ENCODE data around the gene CCDC149.

The CCDC149 gene

DNA sequence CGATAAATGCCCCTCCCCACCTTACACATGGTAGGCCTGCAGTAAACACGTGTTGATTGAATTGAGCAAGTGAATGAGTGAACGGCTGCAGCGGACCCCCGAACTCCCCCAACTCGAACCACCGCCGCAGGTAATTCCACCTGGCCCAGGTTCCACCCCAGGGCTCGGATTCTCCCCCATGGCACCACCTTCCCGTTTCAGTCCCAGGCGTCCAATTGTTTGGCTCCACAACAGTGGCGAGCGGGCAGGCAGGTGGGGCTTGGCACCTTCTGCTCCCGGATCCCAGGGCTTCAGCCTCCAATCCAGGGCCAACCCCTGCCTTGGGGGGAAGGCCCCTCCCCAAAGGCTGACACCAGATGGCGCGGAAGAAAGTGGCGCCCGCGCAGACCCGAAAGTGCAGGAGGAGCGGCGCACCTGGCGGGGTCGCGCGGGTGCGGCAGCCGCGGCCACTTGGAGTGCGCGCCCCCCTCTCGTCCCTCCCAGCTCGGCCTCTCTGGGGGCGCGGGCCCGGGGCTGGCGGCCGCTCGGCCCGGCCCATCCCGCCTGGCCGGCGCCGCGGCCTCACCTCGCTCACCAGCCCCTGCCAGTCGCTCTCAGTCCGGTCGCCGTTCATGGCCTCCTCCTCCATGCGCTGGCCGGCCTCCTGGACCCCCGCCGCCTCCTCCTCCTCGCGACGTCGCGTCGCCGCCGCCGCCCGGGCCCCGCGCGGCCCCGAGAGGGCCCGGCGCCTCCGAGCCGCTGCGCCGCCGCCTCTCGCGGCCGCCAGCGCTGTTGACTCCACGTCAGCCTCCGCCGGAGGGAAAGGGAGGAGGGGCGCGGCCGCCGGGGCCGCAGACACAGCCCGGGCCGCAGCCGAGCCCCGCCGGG is at the start of gene CCDC149:
CCDC149 (minus strand) TSS at position 791 of the 867 bp plus-strand sequence; CDS start at position 613, 178 bp downstream.
- no peak for FAIRE-seq

DNA sequence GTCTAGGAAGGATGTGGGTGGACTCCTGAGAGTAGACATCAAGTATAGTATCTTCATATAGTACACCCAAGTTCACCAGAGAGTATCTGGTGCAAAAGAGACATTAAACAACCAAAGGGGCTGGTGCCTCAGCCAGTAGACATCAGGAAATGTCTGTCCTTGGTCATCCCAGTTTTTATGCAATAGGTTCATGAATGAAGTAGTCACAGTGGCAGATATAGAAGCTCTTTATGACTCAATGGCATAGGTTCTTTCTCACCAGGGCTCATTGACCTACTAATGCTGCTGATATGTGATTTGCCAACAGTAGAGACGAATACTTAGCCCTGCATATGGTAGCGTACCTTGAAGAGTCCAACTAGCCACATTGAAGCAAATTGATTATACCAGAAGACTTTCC is 45.0 kb upstream of the CCDC149 start:
- no peak for FAIRE-seq

DNA sequence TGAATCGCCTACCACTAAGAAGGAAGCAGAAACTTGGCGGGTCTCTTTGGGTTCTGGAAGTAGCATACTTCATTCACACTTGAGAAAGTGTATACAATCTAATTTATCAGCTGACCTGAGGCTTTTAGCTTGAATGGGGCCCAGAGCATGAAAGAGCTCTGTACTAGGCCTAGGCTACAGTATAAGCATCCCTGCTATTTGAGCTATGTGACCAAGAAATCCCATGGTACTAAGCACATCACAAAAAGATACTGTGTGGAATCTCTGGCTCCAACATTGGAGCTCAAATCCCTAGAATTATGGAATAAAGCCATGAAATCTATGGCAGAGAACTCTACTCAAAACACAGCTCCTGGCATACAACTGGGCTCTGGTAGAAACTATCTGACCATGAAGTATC is 43.9 kb upstream of the CCDC149 start:
- no peak for FAIRE-seq

DNA sequence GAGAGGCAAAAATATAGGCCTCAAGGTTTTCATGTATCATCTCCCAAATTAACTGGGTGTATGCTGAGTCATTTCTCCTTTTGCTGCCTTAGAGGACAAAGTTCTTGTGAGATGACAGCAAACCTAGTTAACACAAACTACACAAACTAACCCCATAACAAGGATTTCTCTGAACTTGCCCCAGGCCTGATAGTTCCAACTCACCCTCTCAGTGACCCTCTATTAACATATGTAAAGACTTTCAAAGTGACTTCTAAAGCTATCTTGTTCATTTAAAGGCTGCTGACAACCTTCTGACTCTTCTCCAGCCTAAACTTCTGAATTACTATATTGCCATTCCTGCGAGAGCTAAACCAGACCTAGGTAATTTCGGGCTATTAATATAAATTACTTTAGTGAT is 43.2 kb upstream of the CCDC149 start:
- FAIRE-seq: no peak

DNA sequence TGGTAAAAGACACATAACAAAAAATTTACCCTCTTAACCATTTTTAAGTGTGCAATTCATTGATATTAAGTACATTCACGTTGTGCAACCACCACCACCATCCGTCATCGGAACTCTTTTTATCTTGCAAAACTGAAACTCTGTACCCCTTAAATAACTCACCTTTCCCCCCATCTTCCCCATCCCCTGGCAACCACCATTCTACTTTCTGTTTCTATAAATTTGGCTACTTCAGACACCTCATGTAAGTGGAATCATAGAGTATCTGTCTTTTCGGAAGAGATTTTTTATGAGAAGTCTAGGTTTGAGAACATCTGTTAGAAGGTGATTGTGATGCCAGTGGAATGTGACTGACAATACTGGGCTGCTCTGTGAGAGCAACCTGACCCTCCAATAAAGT is 39.8 kb upstream of the CCDC149 start:
- FAIRE-seq: no peak

DNA sequence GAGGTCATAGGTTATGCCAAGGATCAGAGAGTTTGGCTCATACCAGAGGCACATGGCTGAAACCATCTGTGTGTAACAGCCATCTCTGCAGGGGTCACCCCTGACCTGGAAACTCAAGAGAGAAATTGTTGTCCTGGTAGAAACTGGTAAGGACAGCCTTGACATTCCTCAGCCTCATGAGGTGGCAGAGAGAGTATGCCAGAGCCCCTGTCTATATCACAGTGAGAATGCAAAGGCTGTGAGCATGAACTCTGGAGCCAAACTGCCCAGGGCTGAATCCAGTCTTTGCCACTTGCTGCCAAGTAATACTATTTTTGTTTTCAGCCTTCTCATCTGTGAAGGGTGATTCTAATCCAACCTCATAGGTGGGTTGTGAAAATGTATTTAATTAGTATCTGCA is 37.1 kb upstream of the CCDC149 start:
- no peak for FAIRE-seq

DNA sequence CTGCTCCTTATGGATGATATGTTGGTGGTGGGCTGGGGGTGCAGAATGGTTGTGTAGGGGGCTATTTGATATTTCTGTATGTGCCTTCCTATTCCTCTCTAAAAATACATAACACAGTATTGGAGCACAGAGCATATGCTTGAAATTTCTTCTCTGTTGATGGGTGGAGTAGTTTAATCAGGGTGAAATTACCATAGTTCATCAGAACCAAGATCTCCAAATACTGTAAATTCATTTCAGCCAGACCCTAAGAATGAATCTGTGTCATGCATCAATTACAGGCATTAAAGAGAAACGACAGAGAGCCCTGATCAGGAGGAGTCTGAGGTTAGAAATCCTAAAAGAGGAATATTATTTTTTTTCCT is 25.1 kb upstream of the CCDC149 start:
- no peak for FAIRE-seq

DNA sequence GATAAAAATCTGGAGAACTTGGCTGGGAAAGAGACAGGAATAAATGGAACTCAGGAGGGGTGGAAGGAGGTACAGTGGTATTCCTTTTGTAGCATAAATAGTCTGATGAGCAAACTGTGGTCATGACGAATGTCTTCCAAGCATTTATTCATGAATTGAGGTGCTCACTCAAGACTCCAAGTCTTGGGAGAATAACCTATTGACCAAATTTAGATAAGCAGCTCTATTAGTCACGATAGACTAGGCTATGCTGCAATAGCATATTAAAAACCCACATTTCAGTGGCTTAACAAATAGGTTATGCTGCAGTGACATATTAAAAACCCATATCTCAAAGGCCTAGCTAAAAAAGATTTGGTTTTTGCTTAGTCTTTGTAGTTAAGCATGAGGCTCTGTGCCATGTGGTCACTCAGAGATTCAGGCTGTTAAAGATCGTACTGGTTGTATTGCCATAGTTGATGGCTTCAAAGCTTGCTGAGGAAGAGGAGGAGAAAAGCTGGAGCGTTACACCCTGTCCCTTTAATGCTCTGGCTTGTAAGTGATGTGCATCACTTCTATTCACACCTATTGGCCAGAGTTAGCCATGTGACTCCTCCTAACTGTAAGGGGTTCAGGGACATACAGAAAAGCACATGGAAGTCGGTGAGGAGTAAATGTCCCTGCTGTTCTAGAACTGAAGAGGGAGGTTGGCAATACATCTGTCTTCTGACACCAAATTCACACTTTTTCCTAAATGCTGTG is 24.5 kb upstream of the CCDC149 start:
- no peak for FAIRE-seq

DNA sequence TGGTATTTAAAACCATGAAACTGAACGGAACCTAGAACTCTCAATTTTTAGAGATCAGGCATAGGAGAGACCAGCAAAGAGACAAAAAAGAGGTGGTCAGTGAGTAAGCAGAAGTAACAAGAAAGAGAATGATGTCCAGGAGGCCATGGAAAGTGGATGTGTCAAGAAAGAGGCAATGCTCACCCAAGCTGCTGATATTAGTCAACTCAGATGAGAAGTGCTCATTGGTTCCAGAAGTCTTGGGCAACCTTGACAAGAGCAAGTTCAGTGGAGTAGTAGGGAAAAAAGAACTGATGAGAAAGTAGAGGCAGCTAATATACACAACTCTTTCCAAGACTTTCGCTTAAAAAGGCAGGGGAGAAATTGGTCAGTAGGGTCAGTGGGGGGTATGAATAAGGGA is 23.0 kb upstream of the CCDC149 start:
- no peak for FAIRE-seq

DNA sequence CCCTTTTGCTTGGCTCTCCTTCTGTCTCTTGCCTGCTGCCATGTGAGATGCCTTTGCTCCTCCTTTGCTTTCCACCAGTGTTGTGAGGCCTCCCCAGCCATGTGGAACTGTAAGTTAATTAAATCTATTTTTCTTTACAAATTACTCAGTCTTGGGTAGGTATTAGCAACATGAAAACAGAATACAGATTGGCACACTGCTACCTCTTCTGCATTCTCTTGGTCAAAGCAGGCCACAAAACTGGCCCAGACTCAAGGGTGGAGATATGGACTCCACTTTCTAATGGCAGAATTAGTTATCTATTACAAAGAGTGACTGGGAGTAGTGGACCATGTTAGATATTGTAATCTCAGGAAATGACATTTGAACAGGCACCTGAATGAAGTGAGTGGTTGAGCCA is 21.5 kb upstream of the CCDC149 start:
- no peak for FAIRE-seq

DNA sequence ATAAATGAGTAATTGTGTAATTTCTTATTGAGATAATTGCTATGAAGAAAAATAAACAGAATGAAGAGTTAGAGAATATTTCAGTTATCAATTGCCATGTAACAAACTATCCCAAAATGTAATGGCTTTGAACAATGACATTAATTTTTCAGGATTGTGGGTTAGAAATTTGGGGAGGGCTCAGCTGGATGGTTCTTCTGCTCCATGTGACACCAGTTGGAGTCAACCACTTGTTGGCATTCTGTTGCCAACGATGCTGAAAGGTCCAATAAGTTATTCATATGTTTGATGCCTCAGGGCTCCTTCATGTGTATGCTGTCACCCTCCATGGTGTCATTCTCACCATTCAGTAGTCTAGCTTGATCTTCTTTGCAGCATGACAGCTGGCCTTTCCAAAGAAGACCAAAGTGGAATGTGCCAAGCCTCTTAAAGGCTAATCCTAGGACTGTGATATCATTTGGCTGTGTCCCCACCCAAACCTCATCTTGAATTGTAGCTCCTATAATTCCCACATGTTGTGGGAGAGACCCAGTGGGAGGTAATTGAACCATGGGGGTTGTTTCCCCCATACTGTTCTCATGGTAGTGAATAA is 20.9 kb upstream of the CCDC149 start:
- FAIRE-seq: no peak

DNA sequence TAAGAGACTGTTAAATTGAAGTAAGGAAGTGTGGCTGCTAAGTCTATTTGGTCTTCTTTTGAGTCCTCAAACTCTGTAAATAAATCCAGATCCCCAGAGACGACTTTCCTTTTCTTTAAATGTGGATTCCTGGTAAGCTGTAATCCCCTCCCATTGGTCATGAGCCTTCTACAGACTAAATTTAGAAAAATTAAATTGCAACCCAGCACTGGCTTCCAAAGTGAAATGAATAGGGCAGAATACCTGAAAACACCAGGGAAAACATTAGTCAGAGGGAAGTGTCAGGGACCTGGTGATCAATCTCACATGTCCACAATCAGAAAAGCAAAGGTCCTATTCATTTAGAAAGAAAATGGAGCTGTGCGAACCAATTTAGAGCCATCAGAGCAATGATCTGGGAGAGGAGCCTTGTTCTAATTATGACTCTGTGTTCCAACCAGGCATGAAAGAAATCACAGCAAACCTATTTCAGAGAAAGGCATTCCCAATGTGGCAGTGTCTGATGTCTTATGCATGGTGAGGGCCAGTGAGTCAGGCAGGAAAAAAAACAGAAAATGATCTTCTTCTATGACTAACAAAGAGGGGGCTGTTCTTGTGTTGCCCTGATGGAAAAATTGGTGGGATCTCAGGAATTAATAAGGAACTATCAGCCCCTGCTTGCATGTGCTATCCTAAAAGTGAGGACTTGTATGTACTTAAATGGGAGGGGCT is 19.8 kb upstream of the CCDC149 start:
- no peak for FAIRE-seq

DNA sequence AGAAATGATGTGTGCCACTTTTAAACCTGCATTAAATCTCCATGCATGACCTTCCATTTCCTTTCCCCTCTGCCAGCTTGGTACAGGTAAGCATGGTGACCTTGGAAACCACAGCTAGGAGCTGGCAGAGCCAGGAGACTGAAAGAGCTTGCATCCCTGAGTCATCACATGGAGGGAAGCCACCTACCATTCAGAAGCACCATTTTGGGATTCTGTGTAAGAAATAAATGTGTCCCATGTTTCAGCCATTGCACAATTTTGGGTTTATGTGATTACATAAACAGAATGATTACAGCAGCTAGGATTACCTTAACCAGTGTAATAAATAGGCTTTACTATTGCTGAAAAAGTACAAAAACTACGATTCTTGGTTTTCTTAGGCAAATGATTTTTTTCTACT is 17.3 kb upstream of the CCDC149 start:
- no peak for FAIRE-seq

DNA sequence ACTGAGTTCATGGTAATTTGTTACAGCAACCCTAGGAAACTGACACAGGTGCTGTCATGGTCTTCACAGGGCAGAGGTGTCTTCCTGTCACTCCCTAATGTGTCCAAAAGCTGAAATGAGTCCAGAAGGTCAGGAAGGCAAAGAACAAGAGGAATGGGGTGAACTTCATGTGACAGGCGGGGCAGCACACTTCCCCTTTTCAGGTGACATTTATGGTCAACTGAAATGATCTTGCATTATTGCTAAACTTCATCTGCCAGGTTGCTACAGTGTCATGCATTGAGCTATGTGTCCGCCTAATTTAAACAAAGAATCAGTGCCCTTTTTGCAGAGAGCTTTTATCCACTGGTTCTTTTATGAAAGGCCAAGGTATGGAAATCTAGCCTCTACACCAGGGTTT is 15.9 kb upstream of the CCDC149 start:
- no peak for FAIRE-seq

DNA sequence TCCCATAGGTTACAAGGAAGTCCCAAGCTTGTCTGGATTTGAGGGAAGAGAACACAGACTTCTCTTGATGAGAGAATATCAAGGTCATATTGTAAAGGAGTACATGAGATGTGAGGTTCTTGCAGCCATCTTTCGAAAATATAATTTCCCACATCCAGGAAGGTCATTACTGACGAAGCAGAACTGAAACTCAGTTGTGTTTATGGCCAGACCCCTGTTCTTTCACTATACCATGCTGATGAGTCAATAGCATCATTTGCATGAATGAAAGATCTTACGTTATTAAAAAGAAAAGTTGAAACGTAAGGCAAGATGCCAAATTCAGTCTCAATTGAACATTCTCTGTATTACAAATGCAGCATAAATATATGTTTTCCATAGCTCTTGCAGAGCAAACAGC is 14.2 kb upstream of the CCDC149 start:
- no peak for FAIRE-seq

DNA sequence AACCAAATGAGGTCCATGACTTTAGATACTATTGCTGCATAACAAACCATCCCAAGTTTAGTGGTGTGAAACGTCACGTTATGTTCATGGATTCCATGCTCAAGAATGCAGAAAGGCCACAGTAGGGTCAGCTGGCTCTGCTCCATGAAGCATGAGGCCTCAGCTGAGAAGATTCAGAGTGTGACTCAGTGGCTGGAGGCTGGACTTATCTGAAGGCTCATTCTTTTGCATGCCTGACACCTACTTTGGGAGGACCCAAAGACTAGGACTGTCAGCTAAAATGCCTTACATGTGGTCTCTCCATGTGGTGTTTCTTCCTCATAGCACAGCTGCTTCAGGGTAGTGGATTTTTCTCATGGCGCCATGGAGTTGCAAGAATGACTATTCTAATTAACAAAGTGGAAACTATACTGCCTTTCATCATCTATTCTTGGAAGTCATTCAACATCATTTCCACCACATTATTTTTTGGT is 11.5 kb upstream of the CCDC149 start:
- no peak for FAIRE-seq

DNA sequence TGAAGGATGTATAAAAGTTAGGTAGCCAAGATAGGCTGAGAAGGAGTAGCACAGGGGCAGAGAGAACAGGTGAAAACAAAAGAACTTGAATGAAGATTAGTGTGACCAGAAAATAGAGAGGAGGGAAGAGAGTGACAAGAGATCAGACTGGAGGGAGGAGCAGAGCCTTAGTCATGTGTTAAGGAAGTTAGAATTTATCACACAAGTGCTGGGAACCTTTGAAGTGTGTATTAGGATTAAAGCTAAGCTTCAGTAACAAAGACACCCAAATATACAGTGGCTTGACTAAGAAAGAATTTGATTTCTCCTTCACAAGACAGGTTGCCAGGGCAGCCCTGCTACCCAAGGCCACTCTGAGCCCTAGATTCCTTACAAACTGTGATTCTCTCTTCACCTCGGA is 10.7 kb upstream of the CCDC149 start:
- no peak for FAIRE-seq

DNA sequence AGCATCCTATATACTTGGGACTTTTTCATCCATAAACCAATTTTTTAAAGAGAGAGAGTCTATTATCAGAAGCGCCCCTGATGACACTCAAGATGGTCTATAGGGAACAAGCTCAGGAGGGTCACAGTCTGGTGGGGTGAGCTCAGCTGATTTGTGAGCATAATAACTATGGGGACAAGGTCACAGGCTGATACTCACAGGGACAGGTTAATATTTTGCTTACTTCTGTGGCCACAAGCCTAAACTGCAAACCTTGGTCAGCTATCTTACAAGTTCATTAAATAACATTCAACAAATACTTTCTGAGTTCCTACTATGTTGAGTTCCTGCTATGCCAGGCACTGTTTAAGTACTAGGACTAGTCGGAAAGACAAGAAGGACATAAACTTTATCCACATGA is 10.2 kb upstream of the CCDC149 start:
- no peak for FAIRE-seq

DNA sequence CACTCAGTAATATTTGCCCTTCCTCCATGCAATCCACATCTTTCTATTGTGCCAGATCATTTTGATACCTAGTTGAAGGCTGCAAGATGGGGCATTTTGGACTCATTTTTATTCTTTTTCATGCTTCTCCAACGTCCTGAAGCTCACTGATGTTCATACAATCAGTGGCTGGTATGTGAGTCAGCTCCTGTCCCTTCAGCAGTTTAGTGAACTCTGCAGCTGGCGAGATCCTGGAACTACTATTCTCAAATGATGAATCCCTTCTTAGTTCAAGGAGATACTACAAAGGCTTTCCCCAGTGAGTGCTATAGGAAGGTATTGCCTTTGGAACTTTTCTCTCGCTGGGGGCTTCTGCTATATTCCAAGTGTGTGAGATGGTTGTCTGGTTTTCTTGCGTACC is 9.6 kb upstream of the CCDC149 start:
- FAIRE-seq: no peak

DNA sequence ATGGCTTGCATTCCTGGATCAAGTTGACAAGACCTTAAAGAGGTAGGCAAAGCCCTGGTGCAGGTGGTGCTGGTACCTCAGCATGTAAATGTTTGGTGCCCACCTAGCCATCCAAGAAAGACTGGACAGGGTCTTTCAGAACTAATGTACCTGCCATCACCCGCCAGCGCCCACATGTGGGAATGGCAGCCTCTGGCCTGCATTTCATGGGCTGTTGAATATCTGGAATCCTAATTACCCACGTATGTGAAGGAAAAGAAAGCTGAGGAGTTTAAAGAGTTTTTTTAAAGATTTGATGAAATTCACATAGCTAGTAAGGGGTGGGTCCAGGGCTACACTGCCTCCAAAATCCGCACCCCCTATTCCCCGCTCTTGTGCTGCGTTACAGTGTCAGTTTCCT is 8.6 kb upstream of the CCDC149 start:
- FAIRE-seq: no peak

DNA sequence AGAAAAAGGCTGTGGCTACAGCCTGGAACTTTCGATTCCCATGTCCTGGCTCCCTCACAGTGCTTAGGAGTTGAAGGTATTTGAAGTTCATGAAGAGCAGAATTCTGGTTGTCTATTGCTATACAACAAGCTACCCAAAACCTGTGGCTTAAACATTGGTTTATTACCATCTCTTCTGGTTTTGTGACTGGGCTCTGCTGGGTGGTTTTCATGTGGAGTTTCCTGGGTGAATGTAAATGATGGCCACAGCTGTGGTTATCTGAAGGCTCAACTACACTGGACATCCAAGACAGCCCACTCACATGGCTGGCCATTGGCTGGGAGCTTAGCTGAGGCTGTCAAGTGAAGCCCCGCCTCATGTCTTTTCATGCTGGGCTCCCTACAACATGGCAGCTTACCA is 7.2 kb upstream of the CCDC149 start:
- no peak for FAIRE-seq

DNA sequence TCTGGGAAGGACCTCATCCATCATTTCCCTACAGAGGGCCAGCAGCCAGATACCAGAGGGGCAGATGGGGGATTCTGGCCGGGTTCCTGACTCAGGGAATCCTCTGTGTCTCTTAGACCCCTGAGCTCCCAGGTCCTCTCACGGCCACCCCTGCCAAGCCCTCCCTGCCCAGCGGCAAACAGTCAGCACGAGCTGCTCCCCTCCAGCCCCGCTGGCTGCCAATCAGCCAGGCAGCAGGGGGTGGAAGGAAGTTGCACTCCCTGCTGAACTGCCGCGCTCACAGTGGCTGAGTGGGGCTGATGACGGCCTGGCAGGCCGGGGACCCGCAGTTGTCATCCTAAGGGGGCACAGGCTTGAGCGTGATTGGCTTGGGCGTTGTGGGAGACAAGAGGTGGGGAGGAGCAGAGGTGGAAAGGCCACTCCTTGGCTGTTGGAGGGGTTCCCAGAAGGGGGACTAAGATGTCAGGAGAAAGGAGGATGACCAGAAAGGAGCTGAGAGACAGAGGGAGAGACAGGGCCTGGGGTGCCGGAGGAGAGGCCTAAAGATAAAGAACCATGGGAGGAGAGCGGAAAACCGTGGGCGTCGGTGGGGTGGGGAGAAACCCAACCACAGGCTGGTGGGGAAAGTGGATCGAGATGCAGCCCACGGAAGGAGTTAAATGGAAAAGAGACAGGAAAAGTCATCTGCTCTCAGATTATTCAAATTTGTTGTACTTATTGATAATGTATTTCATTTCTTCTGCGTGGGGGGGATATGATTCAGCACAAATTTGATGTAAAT is 4.4 kb upstream of the CCDC149 start:
- no peak for FAIRE-seq
